ENCODE measurements around the gene TSSC4.
A peak's percentile ranks its signal among the peaks of the same experiment; 100 is the strongest.

TSSC4 gene

GRCh38 chr11:2387266-2387987, 13.1 kb upstream of the TSSC4 start:
- no peak for DNase-seq

GRCh38 chr11:2388431-2389376, 11.8 kb upstream of the TSSC4 start:
- DNase-seq: no peak

GRCh38 chr11:2389377-2390026, 11.0 kb upstream of the TSSC4 start:
- DNase-seq: no peak

GRCh38 chr11:2390091-2390724, 10.3 kb upstream of the TSSC4 start:
- no peak for DNase-seq

- peak; percentile 90 for DNase-seq
Measured at GRCh38 chr11:2390725-2391151, 9.8 kb upstream of the TSSC4 start.

- DNase-seq: no peak
Measured at GRCh38 chr11:2391181-2391975, 9.2 kb upstream of the TSSC4 start.

- no peak for DNase-seq
Measured at GRCh38 chr11:2392241-2392959, 8.2 kb upstream of the TSSC4 start.

- DNase-seq: no peak
Measured at GRCh38 chr11:2393111-2393868, 7.3 kb upstream of the TSSC4 start.

GRCh38 chr11:2393941-2394817, 6.4 kb upstream of the TSSC4 start:
- no peak for DNase-seq

- DNase-seq: no peak
Measured at GRCh38 chr11:2394818-2395105, 5.8 kb upstream of the TSSC4 start.

- DNase-seq: no peak
Measured at GRCh38 chr11:2395211-2395730, 5.3 kb upstream of the TSSC4 start.

GRCh38 chr11:2395856-2396255, 4.7 kb upstream of the TSSC4 start:
- DNase-seq: no peak

GRCh38 chr11:2396471-2396870, 4.1 kb upstream of the TSSC4 start:
- no peak for DNase-seq

- no peak for DNase-seq
Measured at GRCh38 chr11:2397005-2397404, 3.5 kb upstream of the TSSC4 start.

GRCh38 chr11:2398664-2399355, 1.7 kb upstream of the TSSC4 start:
- no peak for DNase-seq

GRCh38 chr11:2399488-2400068, 972 bp upstream of the TSSC4 start:
- no peak for DNase-seq

- DNase-seq: no peak
Measured at GRCh38 chr11:2400762-2401435, 349 bp downstream of the TSSC4 start.

- DNase-seq: no peak
Measured at GRCh38 chr11:2401436-2401984, 960 bp downstream of the TSSC4 start.

Data from NCI-H226 (cell line).